BLaER1 treated with 17β-estradiol and CSF1 and Interleukin-3, amounts not matched to agents 10 nM and 100 nM (cell line): ENCODE data around the gene MESP2.

Experiments
- H3K27ac ChIP-seq, 11 experiments: shearing (Covaris generic); formaldehyde crosslinking; 2 replicates each; pipeline ENCODE4 v1.8.1; 2022
- H3K27me3 ChIP-seq, 11 experiments: shearing (Covaris generic); formaldehyde crosslinking; 2 replicates each; pipeline ENCODE4 v1.8.1; 2022
- H3K36me3 ChIP-seq, 11 experiments: shearing (Covaris generic); formaldehyde crosslinking; 2 replicates each; pipeline ENCODE4 v1.8.1; 2022
- H3K4me1 ChIP-seq, 10 experiments: shearing (Covaris generic); formaldehyde crosslinking; 2 replicates each; pipeline ENCODE4 v1.8.1; 2022
- H3K4me2 ChIP-seq, 11 experiments: shearing (Covaris generic); formaldehyde crosslinking; 2 replicates each; pipeline ENCODE4 v1.8.1; 2022
- H3K4me3 ChIP-seq, 10 experiments: shearing (Covaris generic); formaldehyde crosslinking; 2 replicates each; pipeline ENCODE4 v1.8.1; 2022
- H3K9ac ChIP-seq, 11 experiments: shearing (Covaris generic); formaldehyde crosslinking; 2 replicates each; pipeline ENCODE4 v1.8.1; 2022
- H3K9me3 ChIP-seq, 11 experiments: shearing (Covaris generic); formaldehyde crosslinking; replicated peaks in 1 of 11; 2 replicates each; pipeline ENCODE4 v1.8.1; 2022
- H4K20me1 ChIP-seq, 11 experiments: shearing (Covaris generic); formaldehyde crosslinking; 2 replicates each; pipeline ENCODE4 v1.8.1; 2022
- Cebpa-rat ChIP-seq, 11 experiments: shearing (Covaris generic); IDR thresholded peaks; 2 replicates each; pipeline ENCODE4 v1.8.1; 2022

The MESP2 gene

GRCh38 chr15:89795996-89796395 is 19.9 kb downstream of the MESP2 start:
- peaks cover 0 to 13% (median 0%) of the 10 kb centered on the region in 11 experiments; a peak in 1 of 22 replicates for H3K27me3 ChIP-seq
- no peak overlapping the region for H3K9ac ChIP-seq
- H3K9me3 ChIP-seq: no peaks in the 10 kb centered on the region
- no peak overlapping the region for H3K4me2 ChIP-seq
- TF ChIP-seq Cebpa-rat (IDR thresholded peaks at IDR 0.05): no peak
- peaks cover 0 to 18% (median 13%) of the 10 kb centered on the region in 10 experiments; a peak in 16 of 20 replicates for H3K4me1 ChIP-seq
- peaks cover 0 to 13% (median 5%) of the 10 kb centered on the region in 11 experiments; a peak in 7 of 22 replicates for H4K20me1 ChIP-seq
- H3K36me3 ChIP-seq: peaks cover 0 to 82% (median 0%) of the 10 kb centered on the region in 11 experiments; a peak in 5 of 22 replicates
- no peak overlapping the region for H3K4me3 ChIP-seq
- H3K27ac ChIP-seq: no peak overlapping the region

- no peak overlapping the region for H3K4me2 ChIP-seq
- H3K27ac ChIP-seq: no peak overlapping the region
- peaks cover 6 to 26% (median 22%) of the 10 kb centered on the region in 10 experiments for H3K4me1 ChIP-seq
- no peak overlapping the region for H3K4me3 ChIP-seq
- H4K20me1 ChIP-seq: peaks cover 0 to 13% (median 5%) of the 10 kb centered on the region in 11 experiments; a peak in 7 of 22 replicates
- peaks cover 0 to 75% (median 0%) of the 10 kb centered on the region in 11 experiments; a peak in 5 of 22 replicates for H3K36me3 ChIP-seq
- TF ChIP-seq Cebpa-rat (IDR thresholded peaks at IDR 0.05): no peak
- peaks cover 0 to 13% (median 0%) of the 10 kb centered on the region in 11 experiments; a peak in 1 of 22 replicates for H3K27me3 ChIP-seq
- H3K9me3 ChIP-seq: no peaks in the 10 kb centered on the region
- no peak overlapping the region for H3K9ac ChIP-seq
Measured at GRCh38 chr15:89797678-89798201, 21.6 kb downstream of the MESP2 start.

GRCh38 chr15:89799011-89799911 is 23.1 kb downstream of the MESP2 start:
- peaks cover 21 to 40% (median 31%) of the 10 kb centered on the region in 10 experiments for H3K4me1 ChIP-seq
- H3K27ac ChIP-seq: no peak overlapping the region
- H3K27me3 ChIP-seq: peaks cover 0 to 13% (median 0%) of the 10 kb centered on the region in 11 experiments; a peak in 1 of 22 replicates
- peaks cover 0 to 83% (median 0%) of the 10 kb centered on the region in 11 experiments; a peak in 5 of 22 replicates for H3K36me3 ChIP-seq
- peak overlapping the region in 10 of 11 experiments; percentile 7 to 71 (median 63); a peak in 19 of 22 replicates for H3K4me2 ChIP-seq
- H3K4me3 ChIP-seq: no peak overlapping the region
- H3K9ac ChIP-seq: peak overlapping the region in 1 of 11 experiments; percentile 7; a peak in 1 of 22 replicates
- H3K9me3 ChIP-seq: no peaks in the 10 kb centered on the region
- TF ChIP-seq Cebpa-rat (IDR thresholded peaks at IDR 0.05): no peak
- H4K20me1 ChIP-seq: peaks cover 0 to 13% (median 5%) of the 10 kb centered on the region in 11 experiments; a peak in 8 of 22 replicates

- peak overlapping the region in 1 of 11 experiments; percentile 7; a peak in 1 of 22 replicates for H3K9ac ChIP-seq
- H3K36me3 ChIP-seq: peaks cover 0 to 91% (median 0%) of the 10 kb centered on the region in 11 experiments; a peak in 5 of 22 replicates
- no peak for TF ChIP-seq Cebpa-rat (IDR thresholded peaks at IDR 0.05)
- no peaks in the 10 kb centered on the region for H3K9me3 ChIP-seq
- peaks cover 0 to 13% (median 5%) of the 10 kb centered on the region in 11 experiments; a peak in 8 of 22 replicates for H4K20me1 ChIP-seq
- no peak overlapping the region for H3K4me3 ChIP-seq
- peaks cover 0 to 13% (median 0%) of the 10 kb centered on the region in 11 experiments; a peak in 1 of 22 replicates for H3K27me3 ChIP-seq
- no peak overlapping the region for H3K27ac ChIP-seq
- H3K4me2 ChIP-seq: peak overlapping the region in 10 of 11 experiments; percentile 7 to 71 (median 63); a peak in 19 of 22 replicates
- H3K4me1 ChIP-seq: peaks cover 26 to 47% (median 31%) of the 10 kb centered on the region in 10 experiments
Measured at GRCh38 chr15:89799918-89800498, 23.9 kb downstream of the MESP2 start.

- Histone ChIP-seq H3K4me2 (peak overlapping the region in 10 of 11 experiments; percentile 57 to 94 (median 86); a peak in 17 of 22 replicates), H3K9ac (no peak overlapping the region), H3K4me1 (peaks cover 26 to 54% (median 35%) of the 10 kb centered on the region in 10 experiments), H4K20me1 (peaks cover 0 to 19% (median 5%) of the 10 kb centered on the region in 11 experiments; a peak in 10 of 22 replicates), H3K9me3 (no peaks in the 10 kb centered on the region), H3K27me3 (peaks cover 0 to 13% (median 0%) of the 10 kb centered on the region in 11 experiments; a peak in 1 of 22 replicates), H3K36me3 (peaks cover 0 to 93% (median 0%) of the 10 kb centered on the region in 11 experiments; a peak in 5 of 22 replicates), H3K4me3 (no peak overlapping the region), H3K27ac (no peak overlapping the region)
- no peak for TF ChIP-seq Cebpa-rat (IDR thresholded peaks at IDR 0.05)
Measured at GRCh38 chr15:89801471-89802195, 25.5 kb downstream of the MESP2 start.

GRCh38 chr15:89802231-89802928 is 26.2 kb downstream of the MESP2 start:
- peaks cover 0 to 13% (median 0%) of the 10 kb centered on the region in 11 experiments; a peak in 1 of 22 replicates for H3K27me3 ChIP-seq
- peak overlapping the region in 7 of 11 experiments; percentile 6 to 57 (median 24); a peak in 6 of 22 replicates for H3K27ac ChIP-seq
- H3K4me2 ChIP-seq: peak overlapping the region; percentile 57 to 94 (median 85)
- peaks cover 0 to 24% (median 5%) of the 10 kb centered on the region in 11 experiments; a peak in 11 of 22 replicates for H4K20me1 ChIP-seq
- peak overlapping the region in 7 of 11 experiments; percentile 15 to 55 (median 29); a peak in 10 of 22 replicates for H3K9ac ChIP-seq
- H3K36me3 ChIP-seq: peaks cover 0 to 90% (median 0%) of the 10 kb centered on the region in 11 experiments; a peak in 5 of 22 replicates
- no peaks in the 10 kb centered on the region for H3K9me3 ChIP-seq
- TF ChIP-seq Cebpa-rat (IDR thresholded peaks at IDR 0.05): no peak
- peaks cover 26 to 54% (median 35%) of the 10 kb centered on the region in 10 experiments for H3K4me1 ChIP-seq
- peak overlapping the region in 3 of 10 experiments; percentile 17 to 44 (median 36); a peak in 5 of 20 replicates for H3K4me3 ChIP-seq
